HG02938 (cell line): Measurements from ENCODE around the gene RRAD.

Experiments
- ATAC-seq: cut with Tn5 transposase; IDR thresholded peaks from one replicate; pipeline ENCODE4 v1.9.1; 2021; ENCODE audit warnings: mild to moderate bottlenecking, moderate library complexity; ENCODE audit not compliant: unreplicated experiment

RRAD gene

GRCh38 chr16:66885491-66885890 lies 39.8 kb downstream of the RRAD start:
- ATAC-seq: no peak

- ATAC-seq: no peak
These were observed 42.6 kb downstream of the RRAD start for GRCh38 chr16:66882702-66883101.

GRCh38 chr16:66881964-66882508 lies 43.3 kb downstream of the RRAD start:
- ATAC-seq: no peak

- ATAC-seq: no peak
These were observed 43.8 kb downstream of the RRAD start for GRCh38 chr16:66881560-66881959.

DNA sequence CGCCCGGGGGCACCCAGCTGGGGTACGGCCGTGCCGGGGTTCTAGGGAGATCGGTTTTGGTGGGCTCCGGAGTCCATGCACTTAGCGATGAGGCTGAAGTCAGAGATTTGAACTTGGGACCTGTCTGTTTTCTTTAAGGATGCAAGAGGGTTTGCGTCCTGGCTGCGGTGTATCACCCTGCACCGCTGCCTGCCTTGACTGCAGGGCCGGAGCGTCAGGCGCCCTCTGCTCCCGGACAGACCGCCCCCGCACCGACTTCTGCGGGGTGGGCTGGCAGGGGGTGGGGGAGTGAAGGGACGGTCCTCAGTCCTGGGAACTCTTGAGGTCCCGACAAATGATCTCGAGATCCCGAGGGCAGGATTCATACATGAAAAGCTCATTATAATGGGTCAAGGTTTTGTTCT lies 44.3 kb downstream of the RRAD start:
- peak; percentile 8 for ATAC-seq

GRCh38 chr16:66880288-66881013 lies 44.9 kb downstream of the RRAD start, which contains the start of gene PDP2:
TSS of gene PDP2 (plus strand) at chr16:66880515. CDS start at chr16:66884285, 3,770 bp downstream.
- peak; percentile 93 for ATAC-seq

DNA sequence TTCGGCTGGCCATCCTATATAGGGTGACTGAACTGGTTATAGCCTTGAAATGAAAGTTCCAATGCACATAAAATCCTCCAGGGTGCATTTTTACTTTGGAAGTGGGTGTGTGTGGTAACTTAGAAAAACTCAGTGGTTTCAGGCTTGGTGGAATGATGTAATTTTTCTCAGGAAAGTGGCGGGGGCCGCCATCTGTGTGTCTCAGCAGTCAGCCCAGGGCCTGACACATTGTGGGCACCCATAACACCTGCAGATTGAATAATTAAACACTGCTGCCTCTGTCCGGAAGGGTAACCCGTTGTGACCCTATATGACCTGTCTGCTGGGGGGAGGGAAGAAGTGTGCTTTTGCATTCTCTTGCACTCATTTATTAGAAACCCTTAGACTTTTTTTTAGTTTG lies 47.3 kb downstream of the RRAD start:
- ATAC-seq: no peak

GRCh38 chr16:66874079-66874775 lies 51.1 kb downstream of the RRAD start:
- ATAC-seq: no peak

GRCh38 chr16:66873685-66874055 lies 51.7 kb downstream of the RRAD start:
- ATAC-seq: no peak

GRCh38 chr16:66872943-66873684 lies 52.2 kb downstream of the RRAD start:
- ATAC-seq: peak; percentile 91

DNA sequence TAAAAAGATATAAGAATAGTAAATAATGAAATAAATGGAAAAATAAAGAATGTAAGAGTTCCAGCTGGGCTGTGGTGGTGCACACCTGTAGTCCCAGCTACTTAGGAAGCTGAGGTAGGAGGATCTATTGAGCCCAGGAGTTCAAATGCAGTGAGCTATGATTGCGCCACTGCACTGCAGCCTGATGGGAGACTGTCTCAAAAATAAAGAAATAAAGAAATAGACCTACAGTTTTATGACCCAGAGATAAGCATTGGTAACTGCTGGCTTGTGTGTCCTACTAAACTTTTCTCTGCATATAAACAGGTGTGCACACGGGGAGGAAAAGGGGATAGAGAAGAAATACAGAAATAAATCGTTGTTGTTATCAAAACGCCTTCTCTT lies 52.8 kb downstream of the RRAD start:
- ATAC-seq: no peak

DNA sequence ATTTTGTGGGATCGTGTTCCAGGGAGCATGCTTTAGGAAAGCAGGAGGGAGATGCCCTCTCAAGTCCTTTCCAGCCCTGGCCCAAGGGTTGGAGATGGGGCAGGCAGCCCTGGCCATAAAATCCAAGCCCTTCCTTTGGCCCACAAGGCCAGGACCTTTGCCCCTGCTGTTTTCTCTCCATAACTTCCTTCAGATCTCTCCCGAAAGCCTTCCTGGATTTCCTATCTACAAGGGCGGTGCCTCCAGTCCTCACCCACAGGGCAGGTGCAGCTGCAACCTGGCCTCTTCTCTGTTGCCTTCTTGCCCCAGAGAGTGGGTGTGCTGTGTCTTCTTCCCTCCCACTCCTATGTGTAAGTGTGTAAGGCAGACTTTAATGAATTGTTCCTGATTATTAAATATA lies 53.5 kb downstream of the RRAD start:
- no peak for ATAC-seq
